Hepatocyte (in vitro differentiated cells): ENCODE measurements around the gene GKN2.

Source experiments
- CTCF ChIP-seq: fragments of 200-600 bp; sonication (generic); IDR thresholded peaks from 2 replicates; pipeline ENCODE4 v1.5.1; 2016; ENCODE audit warnings: antibody characterized with exemption, mild to moderate bottlenecking; ENCODE audit not compliant: poor library complexity
- EZH2 ChIP-seq: fragments of 200-600 bp; sonication (generic); IDR thresholded peaks from 2 replicates; pipeline ENCODE4 v1.6.1; 2016; ENCODE audit warnings: antibody characterized with exemption, mild to moderate bottlenecking, borderline replicate concordance
- EZH2phosphoT487 ChIP-seq: fragments of 200-600 bp; sonication (generic); IDR thresholded peaks from one replicate; pipeline ENCODE4 v1.6.1; 2018; ENCODE audit warnings: antibody characterized with exemption, mild to moderate bottlenecking, low read depth, moderate library complexity; ENCODE audit not compliant: unreplicated experiment, severe bottlenecking

DNA sequence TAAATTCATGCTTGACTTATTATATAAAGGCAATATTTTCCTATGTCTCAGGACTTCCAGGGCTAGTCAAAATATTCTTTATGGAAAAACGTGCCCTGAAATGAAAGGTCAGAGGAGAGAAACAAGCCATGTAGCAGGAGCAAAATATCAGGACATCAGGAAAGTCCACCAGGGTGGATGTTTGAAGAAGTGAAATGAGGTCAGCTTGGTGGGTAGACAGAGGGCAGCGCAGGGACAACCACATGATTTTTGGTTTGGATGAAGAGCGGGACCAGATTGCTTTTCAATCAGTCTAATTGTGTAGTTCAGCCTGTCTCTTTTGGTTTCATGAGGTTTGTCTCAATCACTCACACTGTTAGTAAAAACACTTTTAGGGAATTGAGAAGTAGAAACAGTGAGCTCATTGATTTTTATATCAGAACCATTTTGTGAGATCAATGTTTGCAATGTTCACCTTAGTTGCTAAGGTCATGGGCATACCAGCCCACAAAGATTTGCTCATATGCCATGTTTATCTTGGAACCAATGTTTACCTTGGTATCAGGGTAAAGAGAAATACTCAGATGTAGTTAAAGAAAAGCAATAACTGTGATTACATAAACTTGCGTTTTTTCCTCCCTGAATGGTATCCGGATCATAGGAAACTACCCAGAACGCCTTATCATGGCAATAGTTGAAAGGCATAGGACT lies 32.1 kb downstream of the GKN2 start:
- no peak for TF ChIP-seq CTCF
- TF ChIP-seq EZH2: no peak
- no peak for TF ChIP-seq EZH2phosphoT487
